Stimulated activated CD8-positive, alpha-beta memory T cell treated with anti-CD3 and anti-CD28 coated beads, Interleukin-15, amount 100 ng/mL, for 1 hour (primary cell): ENCODE data around the gene CLCN4.

Source experiments
- DNase-seq: peaks from one replicate; pipeline ENCODE4 v3.0.0-alpha.2; 2020; ENCODE audit warnings: low read depth

CLCN4 gene

GRCh38 chrX:10167573-10167972 is 10.8 kb downstream of the CLCN4 start:
- no peak for DNase-seq

- no peak for DNase-seq
Observed at GRCh38 chrX:10168226-10168625, 11.5 kb downstream of the CLCN4 start.

- DNase-seq, result no peak
Observed at GRCh38 chrX:10169175-10169574, 12.4 kb downstream of the CLCN4 start.

GRCh38 chrX:10171249-10171648 is 14.5 kb downstream of the CLCN4 start:
- no peak for DNase-seq

GRCh38 chrX:10172877-10173276 is 16.1 kb downstream of the CLCN4 start:
- no peak for DNase-seq

- no peak for DNase-seq
Observed at GRCh38 chrX:10173331-10173900, 16.6 kb downstream of the CLCN4 start.

GRCh38 chrX:10174051-10174450 is 17.3 kb downstream of the CLCN4 start:
- DNase-seq, result no peak

GRCh38 chrX:10174810-10175209 is 18.0 kb downstream of the CLCN4 start:
- no peak for DNase-seq

- no peak for DNase-seq
Observed at GRCh38 chrX:10175319-10175871, 18.6 kb downstream of the CLCN4 start.

GRCh38 chrX:10176121-10177003 is 19.6 kb downstream of the CLCN4 start:
- DNase-seq, result no peak

- DNase-seq, result no peak
Observed at GRCh38 chrX:10177004-10177396, 20.2 kb downstream of the CLCN4 start.

- DNase-seq, result no peak
Observed at GRCh38 chrX:10177601-10178000, 20.8 kb downstream of the CLCN4 start.

- DNase-seq, result no peak
Observed at GRCh38 chrX:10178866-10179463, 22.2 kb downstream of the CLCN4 start.

- DNase-seq, result no peak
Observed at GRCh38 chrX:10183760-10184159, 27.0 kb downstream of the CLCN4 start.

GRCh38 chrX:10184411-10184810 is 27.6 kb downstream of the CLCN4 start:
- no peak for DNase-seq

- DNase-seq, result no peak
Observed at GRCh38 chrX:10186355-10186754, 29.6 kb downstream of the CLCN4 start.

GRCh38 chrX:10187421-10187820 is 30.6 kb downstream of the CLCN4 start:
- no peak for DNase-seq

GRCh38 chrX:10189317-10190268 is 32.8 kb downstream of the CLCN4 start:
- peak; percentile 51 for DNase-seq

- no peak for DNase-seq
Observed at GRCh38 chrX:10190367-10190766, 33.6 kb downstream of the CLCN4 start.

- DNase-seq, result no peak
Observed at GRCh38 chrX:10193587-10193986, 36.8 kb downstream of the CLCN4 start.

GRCh38 chrX:10195425-10195824 is 38.6 kb downstream of the CLCN4 start:
- DNase-seq, result no peak

GRCh38 chrX:10195947-10196346 is 39.2 kb downstream of the CLCN4 start:
- DNase-seq, result no peak
